Panc1 (cell line): ENCODE measurements around the gene LDB3. TPM values are rescaled to one million over a fixed set of nuclear protein-coding genes. Genes with fewer than 3 reads are reported as not detected.
"Not testable (repeated sequence)": the region's sequence is repeated elsewhere in the genome, so short reads cannot be mapped to it uniquely, and the experiment has no call there.

Source experiments
- ATAC-seq: fragments of 200-7000 bp; cut with Tn5 transposase; 2 replicates; pipeline ENCODE4 v1.9.1; 2020; ENCODE audit warnings: mild to moderate bottlenecking, moderate library complexity
- BruUV-seq: library from RNA; stranded (reverse); fragments of 400-500 nt; replicated peaks from 2 replicates; lab custom pipeline; 2021; lab: Mats Ljungman, UMichigan
- CTCF ChIA-PET: fragments of 300-600 bp; sonication (Branson Sonifier 250); formaldehyde crosslinking; loops from one replicate; lab custom pipeline; 2022; ENCODE audit warnings: antibody characterized with exemption; lab: Charles Lee
- POLR2A ChIA-PET: fragments of 300-600 bp; sonication (Branson Sonifier 250); formaldehyde crosslinking; loops from one replicate; lab custom pipeline; 2022; ENCODE audit warnings: antibody characterized with exemption; lab: Charles Lee
- DNase-seq: peaks from one replicate; pipeline ENCODE4 v3.0.0-alpha.2; 2010; ENCODE audit warnings: low read depth, low spot score
- H3K27ac ChIP-seq: 2 replicates; pipeline ENCODE4 v1.5.1; 2011; ENCODE audit warnings: mild to moderate bottlenecking, low read length, inconsistent platforms
- H3K27me3 ChIP-seq: fragments of 200-500 bp; sonication (Bioruptor generic); 2 replicates; pipeline ENCODE4 v1.6.0; 2014; ENCODE audit warnings: low read length, inconsistent platforms; ENCODE audit not compliant: control insufficient read depth, insufficient read depth
- H3K36me3 ChIP-seq: fragments of 200-500 bp; sonication (Bioruptor generic); 2 replicates; pipeline ENCODE4 v1.5.1; 2014; ENCODE audit warnings: inconsistent platforms, mild to moderate bottlenecking, low read length, moderate library complexity; ENCODE audit not compliant: control insufficient read depth, insufficient read depth
- H3K4me1 ChIP-seq: 2 replicates; pipeline ENCODE4 v1.5.1; 2011; ENCODE audit warnings: inconsistent platforms, mild to moderate bottlenecking, low read length, moderate library complexity; ENCODE audit not compliant: control insufficient read depth, insufficient read depth
- H3K4me3 ChIP-seq, 2 experiments: 2 replicates each; pipeline ENCODE4 v1.5.1; 2011 to 2012; ENCODE audit warnings: low read depth in 2 of 2, low read length in 2 of 2, mild to moderate bottlenecking in 2 of 2, inconsistent platforms in 1 of 2, moderate library complexity in 1 of 2
- H3K9me3 ChIP-seq: fragments of 200-500 bp; sonication (Bioruptor generic); 2 replicates; pipeline ENCODE4 v1.5.1; 2014; ENCODE audit warnings: low read depth, mild to moderate bottlenecking, inconsistent platforms, low read length, moderate library complexity; ENCODE audit not compliant: control insufficient read depth, insufficient read depth
- CTCF ChIP-seq: fragments of 450-650 bp; IDR thresholded peaks from 2 replicates; pipeline ENCODE4 v1.5.1; 2017; ENCODE audit warnings: mild to moderate bottlenecking
- POLR2AphosphoS5 ChIP-seq: IDR thresholded peaks from 2 replicates; pipeline ENCODE4 v1.6.1; 2012; ENCODE audit warnings: mild to moderate bottlenecking, low read depth, low read length, moderate library complexity
- REST ChIP-seq, 2 experiments: IDR thresholded peaks; 2 replicates each; pipeline ENCODE4 v1.6.1; 2011 to 2012; ENCODE audit warnings: low read depth in 2 of 2, control low read depth in 1 of 2, low read length in 1 of 2, mild to moderate bottlenecking in 1 of 2, moderate library complexity in 1 of 2; ENCODE audit not compliant: insufficient read depth in 1 of 2
- SIN3A ChIP-seq: IDR thresholded peaks from 2 replicates; pipeline ENCODE4 v1.6.1; 2012; ENCODE audit warnings: low read depth, mild to moderate bottlenecking, low read length, moderate library complexity, borderline replicate concordance; ENCODE audit not compliant: insufficient read depth
- TCF7L2 ChIP-seq: IDR thresholded peaks from 2 replicates; pipeline ENCODE4 v1.6.1; 2011; ENCODE audit warnings: mild to moderate bottlenecking, low read depth, low read length, inconsistent platforms
- in situ Hi-C: cut with HindIII; loops from 2 replicates; pipeline ENCODE4 v1.10.0; 2016; ENCODE audit warnings: low sequenced_read_pairs, low pct_unique_long_range_greater_than_20kb
- intact Hi-C: fragments of 100-400 bp; cut with micrococcal nuclease; formaldehyde crosslinking; loops from one replicate; pipeline ENCODE4 v1.10.0; 2022; ENCODE audit not compliant: unreplicated experiment
- total RNA-seq: library from RNA; stranded (reverse); gene quantifications from one replicate; pipeline ENCODE4 v1.2.1, GENCODE V29; 2021; ENCODE audit not compliant: unreplicated experiment

The LDB3 gene
- total RNA-seq, 1 experiment from 2014 or later = 0.15 TPM

- intact Hi-C loops (no loop called here), in situ Hi-C loops (no loop called here)
- H3K4me3 ChIP-seq = no peak overlapping the region
- no peak for TF ChIP-seq SIN3A
- no peak for TF ChIP-seq REST (IDR thresholded peaks at IDR 0.05; ENCODE audit: insufficient read depth in 1 of 2, low read depth in 2 of 2, low read length in 1 of 2)
- no peak for TF ChIP-seq TCF7L2
- no peak for TF ChIP-seq POLR2AphosphoS5
- no peak for TF ChIP-seq CTCF
- CTCF ChIA-PET = interaction anchor here (0.9 kb wide), 1 partner anchor 40 kb away, joined by 4 read pairs; no protein-coding TSS in a partner anchor
- POLR2A ChIA-PET = no interaction called here
- peaks cover 10% of the 10 kb centered on the region; the same call in 1 of the 2 replicates for H3K27me3 ChIP-seq
- no peaks in the 10 kb centered on the region for H3K9me3 ChIP-seq
- no peak overlapping the region for H3K27ac ChIP-seq
- DNase-seq (no peak), ATAC-seq (no peak)
- no TSS peak for BruUV-seq
- no peaks in the 10 kb centered on the region for H3K36me3 ChIP-seq
- H3K4me1 ChIP-seq = peaks cover 29% of the 10 kb centered on the region
Measured at GRCh38 chr10:86644152-86644793, 24.0 kb upstream of the LDB3 start.

- H3K4me1 ChIP-seq = peaks cover 34% of the 10 kb centered on the region
- no peak for ATAC-seq
- no TSS peak for BruUV-seq
- H3K4me3 ChIP-seq = no peak overlapping the region
- intact Hi-C loops = no loop called here
- POLR2A ChIA-PET = no interaction called here
- peaks cover 8% of the 10 kb centered on the region; the same call in 1 of the 2 replicates for H3K27me3 ChIP-seq
- TF ChIP-seq SIN3A = no peak
- TF ChIP-seq CTCF = no peak
- no peak for TF ChIP-seq POLR2AphosphoS5
- TF ChIP-seq TCF7L2 = no peak
- TF ChIP-seq REST (IDR thresholded peaks at IDR 0.05; ENCODE audit: insufficient read depth in 1 of 2, low read depth in 2 of 2, low read length in 1 of 2) = no peak
- no peak for DNase-seq
- H3K9me3 ChIP-seq = no peaks in the 10 kb centered on the region
- CTCF ChIA-PET = interaction anchor here (0.9 kb wide), 1 partner anchor 40 kb away, joined by 4 read pairs; no protein-coding TSS in a partner anchor
- no peak overlapping the region for H3K27ac ChIP-seq
- no peaks in the 10 kb centered on the region for H3K36me3 ChIP-seq
- in situ Hi-C loops = no loop called here
Measured at GRCh38 chr10:86644794-86645445, 23.4 kb upstream of the LDB3 start.

GRCh38 chr10:86645621-86646165 is 22.6 kb upstream of the LDB3 start:
- H3K4me3 ChIP-seq, intact Hi-C loops, H3K9me3 ChIP-seq, in situ Hi-C loops, POLR2A ChIA-PET, DNase-seq, ATAC-seq, H3K27me3 ChIP-seq, H3K36me3 ChIP-seq, CTCF ChIA-PET, H3K27ac ChIP-seq, BruUV-seq: not testable (repeated sequence)
- H3K4me1 ChIP-seq = peaks cover 34% of the 10 kb centered on the region
